HEK293 (cell line): ENCODE results near the gene SLC16A4.

Experiments used
- CTCF ChIA-PET: fragments of 350-600 bp; formaldehyde crosslinking; extraction: SDS; loops from one replicate; lab custom pipeline; 2021; ENCODE audit warnings: antibody characterized with exemption; lab: Yijun Ruan, JAX
- POLR2A ChIA-PET: fragments of 300-600 bp; formaldehyde crosslinking; extraction: SDS; loops from one replicate; lab custom pipeline; 2020; ENCODE audit warnings: antibody characterized with exemption, inconsistent platforms; lab: Yijun Ruan, JAX
- H3K27ac ChIP-seq: fragments of 200-500 bp; sonication (Bioruptor generic); 2 replicates; pipeline ENCODE4 v1.5.1; 2014; ENCODE audit warnings: low read depth, low read length, control low read depth, inconsistent platforms; ENCODE audit errors: extremely low read depth
- H3K36me3 ChIP-seq, 2 experiments: fragments of 200-500 bp in 1 of 2; sonication (Bioruptor generic) in 1 of 2; 1 replicate in 1 of 2; 2 replicates in 1 of 2; pipeline ENCODE4 v1.5.1; 2014 to 2017; ENCODE audit warnings: inconsistent platforms in 2 of 2, low read length in 2 of 2; ENCODE audit not compliant: control insufficient read depth in 2 of 2, insufficient read depth in 1 of 2
- H3K4me1 ChIP-seq: fragments of 200-500 bp; sonication (Bioruptor generic); 2 replicates; pipeline ENCODE4 v1.5.1; 2014; ENCODE audit warnings: mild to moderate bottlenecking, low read length, inconsistent platforms; ENCODE audit not compliant: control insufficient read depth, insufficient read depth
- H3K4me3 ChIP-seq: 2 replicates; pipeline ENCODE4 v1.5.1; 2011; ENCODE audit warnings: low read depth, mild to moderate bottlenecking, control low read depth, low read length, moderate library complexity
- H3K9me3 ChIP-seq: fragments of 200-500 bp; sonication (Bioruptor generic); 2 replicates; pipeline ENCODE4 v1.5.1; 2014; ENCODE audit warnings: low read depth, low read length, inconsistent platforms; ENCODE audit not compliant: control insufficient read depth, insufficient read depth
- PRDM1 ChIP-seq: fragments of 450-650 bp; formaldehyde crosslinking; IDR thresholded peaks from 2 replicates; pipeline ENCODE4; 2016; ENCODE audit warnings: missing biosample characterization, missing genetic modification characterization
- SETDB1 ChIP-seq: IDR thresholded peaks from one replicate; pipeline ENCODE4 v1.6.1; 2017; ENCODE audit warnings: mild to moderate bottlenecking, low read length, moderate library complexity, mixed read lengths; ENCODE audit not compliant: insufficient read length
- SP2 ChIP-seq: fragments of 450-650 bp; formaldehyde crosslinking; IDR thresholded peaks from 2 replicates; pipeline ENCODE4 v1.5.1; 2016; ENCODE audit warnings: missing biosample characterization, missing genetic modification characterization
- SP7 ChIP-seq: fragments of 450-650 bp; formaldehyde crosslinking; IDR thresholded peaks from 2 replicates; pipeline ENCODE4 v1.5.1; 2016; ENCODE audit warnings: missing biosample characterization, missing genetic modification characterization
- TRIM28 ChIP-seq: IDR thresholded peaks from 2 replicates; pipeline ENCODE4 v1.6.1; 2011; ENCODE audit warnings: low read length, control low read depth, borderline replicate concordance
- ZBTB17 ChIP-seq: fragments of 450-650 bp; formaldehyde crosslinking; IDR thresholded peaks from 2 replicates; pipeline ENCODE4 v1.5.1; 2016; ENCODE audit warnings: missing biosample characterization, missing genetic modification characterization
- ZEB2 ChIP-seq: fragments of 450-650 bp; formaldehyde crosslinking; IDR thresholded peaks from 2 replicates; pipeline ENCODE4 v1.5.1; 2016; ENCODE audit warnings: missing biosample characterization, missing genetic modification characterization
- ZIC2 ChIP-seq: fragments of 450-650 bp; formaldehyde crosslinking; IDR thresholded peaks from 2 replicates; pipeline ENCODE4 v1.5.1; 2016; ENCODE audit warnings: missing biosample characterization, missing genetic modification characterization
- ZNF10 ChIP-seq: fragments of 450-650 bp; formaldehyde crosslinking; IDR thresholded peaks from 2 replicates; pipeline ENCODE4 v1.5.1; 2017; ENCODE audit warnings: missing biosample characterization, missing genetic modification characterization
- ZNF112 ChIP-seq: fragments of 450-650 bp; formaldehyde crosslinking; IDR thresholded peaks from 2 replicates; pipeline ENCODE4 v1.5.0; 2017; ENCODE audit warnings: missing biosample characterization, missing genetic modification characterization
- ZNF121 ChIP-seq: fragments of 450-650 bp; formaldehyde crosslinking; IDR thresholded peaks from 2 replicates; pipeline ENCODE4 v1.5.1; 2016; ENCODE audit warnings: missing biosample characterization, missing genetic modification characterization
- ZNF404 ChIP-seq: fragments of 450-650 bp; formaldehyde crosslinking; IDR thresholded peaks from 2 replicates; pipeline ENCODE4 v1.5.1; 2017; ENCODE audit warnings: missing biosample characterization, missing genetic modification characterization
- ZNF416 ChIP-seq: fragments of 450-650 bp; formaldehyde crosslinking; IDR thresholded peaks from 2 replicates; pipeline ENCODE4 v1.5.1; 2016; ENCODE audit warnings: missing biosample characterization, missing genetic modification characterization
- ZNF600 ChIP-seq: fragments of 450-650 bp; formaldehyde crosslinking; IDR thresholded peaks from 2 replicates; pipeline ENCODE4 v1.5.1; 2016; ENCODE audit warnings: missing biosample characterization, missing genetic modification characterization
- ZNF624 ChIP-seq: fragments of 450-650 bp; formaldehyde crosslinking; IDR thresholded peaks from 2 replicates; pipeline ENCODE4 v1.5.1; 2017; ENCODE audit warnings: missing biosample characterization, missing genetic modification characterization
- ZSCAN23 ChIP-seq: fragments of 450-650 bp; formaldehyde crosslinking; IDR thresholded peaks from 2 replicates; pipeline ENCODE4 v1.5.1; 2016; ENCODE audit warnings: missing biosample characterization, missing genetic modification characterization
- TF ChIP-seq, protein P1 (sequence below): fragments of 450-650 bp; formaldehyde crosslinking; IDR thresholded peaks from 2 replicates; pipeline ENCODE4 v1.5.1; 2016; ENCODE audit warnings: missing biosample characterization, missing genetic modification characterization
- TF ChIP-seq, protein P2 (sequence below): fragments of 450-650 bp; formaldehyde crosslinking; IDR thresholded peaks from 2 replicates; pipeline ENCODE4 v1.5.1; 2017; ENCODE audit warnings: missing biosample characterization, missing genetic modification characterization
- TF ChIP-seq, protein P3 (sequence below): IDR thresholded peaks from 2 replicates; pipeline ENCODE4 v1.6.1; 2011; ENCODE audit warnings: mild to moderate bottlenecking, low read depth, low read length, borderline replicate concordance
- TF ChIP-seq, protein P4 (sequence below): fragments of 450-650 bp; formaldehyde crosslinking; IDR thresholded peaks from 2 replicates; pipeline ENCODE4 v1.5.1; 2016; ENCODE audit warnings: missing biosample characterization, missing genetic modification characterization

SLC16A4 gene

DNA sequence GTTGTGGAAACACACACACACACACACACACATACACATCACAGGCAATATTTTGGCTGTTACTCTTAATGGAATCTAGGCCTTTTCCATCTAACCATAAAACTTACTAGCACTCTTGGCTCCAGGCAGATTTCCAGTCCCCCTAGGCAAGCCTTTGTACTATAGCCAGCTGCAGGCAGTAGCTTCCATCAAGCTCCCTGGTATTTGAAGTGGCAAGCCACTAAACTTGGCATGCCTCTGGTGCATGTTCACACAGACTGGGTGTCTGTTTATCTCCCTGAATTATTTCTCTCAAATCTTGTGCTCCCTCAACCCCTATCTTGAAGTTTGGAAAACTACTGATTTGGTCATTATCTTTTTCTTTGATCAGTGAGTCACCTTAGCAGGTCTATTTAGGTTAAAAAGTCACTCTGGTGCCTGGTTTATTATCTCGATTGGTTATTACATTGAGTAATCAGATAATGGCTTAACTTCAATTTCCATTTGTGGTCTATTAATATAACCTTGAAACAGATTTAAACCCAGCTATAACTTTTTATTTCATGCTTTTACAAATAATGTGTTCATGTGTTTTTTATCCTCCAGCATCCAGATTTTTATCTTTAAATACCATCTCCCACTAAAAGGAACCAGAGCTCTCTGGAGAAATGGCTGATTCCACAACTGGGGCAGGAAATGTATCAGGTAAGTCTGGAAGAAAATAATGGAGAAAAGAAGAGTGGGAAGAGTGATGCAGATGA is 54.4 kb downstream of the SLC16A4 start (continued):
- TF ChIP-seq SP7 (tag by site-specific recombination) (no peak; the same call in 1 of the 2 replicates), PRDM1 (tag by site-specific recombination) (peak; percentile 73; the same call in 1 of the 2 replicates), ZSCAN23 (tag by site-specific recombination) (no peak), ZNF624 (no peak), ZNF404 (tag by site-specific recombination) (no peak), TRIM28 (peak; percentile 87), ZEB2 (tag by site-specific recombination) (peak; percentile 43; the same call in 1 of the 2 replicates), ZBTB17 (peak; percentile 41), ZNF600 (tag by site-specific recombination) (peak; percentile 54; the same call in 1 of the 2 replicates), SETDB1 (peak; percentile 12)
- TF ChIP-seq, protein P1, sequence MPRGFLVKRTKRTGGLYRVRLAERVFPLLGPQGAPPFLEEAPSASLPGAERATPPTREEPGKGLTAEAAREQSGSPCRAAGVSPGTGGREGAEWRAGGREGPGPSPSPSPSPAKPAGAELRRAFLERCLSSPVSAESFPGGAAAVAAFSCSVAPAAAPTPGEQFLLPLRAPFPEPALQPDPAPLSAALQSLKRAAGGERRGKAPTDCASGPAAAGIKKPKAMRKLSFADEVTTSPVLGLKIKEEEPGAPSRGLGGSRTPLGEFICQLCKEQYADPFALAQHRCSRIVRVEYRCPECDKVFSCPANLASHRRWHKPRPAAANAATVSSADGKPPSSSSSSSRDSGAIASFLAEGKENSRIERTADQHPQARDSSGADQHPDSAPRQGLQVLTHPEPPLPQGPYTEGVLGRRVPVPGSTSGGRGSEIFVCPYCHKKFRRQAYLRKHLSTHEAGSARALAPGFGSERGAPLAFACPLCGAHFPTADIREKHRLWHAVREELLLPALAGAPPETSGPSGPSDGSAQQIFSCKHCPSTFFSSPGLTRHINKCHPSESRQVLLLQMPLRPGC (tag by site-specific recombination) = 0 out of 2 replicates have a peak, but pooled peaks have one; percentile 27
- TF ChIP-seq, protein P2, sequence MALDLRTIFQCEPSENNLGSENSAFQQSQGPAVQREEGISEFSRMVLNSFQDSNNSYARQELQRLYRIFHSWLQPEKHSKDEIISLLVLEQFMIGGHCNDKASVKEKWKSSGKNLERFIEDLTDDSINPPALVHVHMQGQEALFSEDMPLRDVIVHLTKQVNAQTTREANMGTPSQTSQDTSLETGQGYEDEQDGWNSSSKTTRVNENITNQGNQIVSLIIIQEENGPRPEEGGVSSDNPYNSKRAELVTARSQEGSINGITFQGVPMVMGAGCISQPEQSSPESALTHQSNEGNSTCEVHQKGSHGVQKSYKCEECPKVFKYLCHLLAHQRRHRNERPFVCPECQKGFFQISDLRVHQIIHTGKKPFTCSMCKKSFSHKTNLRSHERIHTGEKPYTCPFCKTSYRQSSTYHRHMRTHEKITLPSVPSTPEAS (tag by site-specific recombination) = 0 out of 2 replicates have a peak, but pooled peaks have one; percentile 45

DNA sequence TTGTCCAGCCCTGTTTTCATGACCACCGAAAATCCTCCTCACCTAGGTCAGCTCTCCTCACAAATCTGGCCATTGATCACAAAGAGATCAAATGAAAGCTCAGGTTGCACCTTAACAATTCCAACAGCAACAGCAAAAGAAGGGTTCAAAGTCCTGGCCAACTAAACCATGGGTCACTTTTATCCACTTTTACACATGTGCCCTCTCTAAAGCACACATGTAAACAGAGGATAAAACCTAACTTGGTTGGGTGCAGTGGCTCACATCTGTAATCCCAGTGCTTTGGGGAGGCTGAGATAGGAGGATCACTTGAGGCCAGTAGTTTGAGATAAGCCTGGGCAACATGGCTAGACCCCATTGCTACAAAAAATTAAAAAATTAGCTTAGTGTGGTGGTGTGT is 55.6 kb downstream of the SLC16A4 start:
- ChIA-PET POLR2A (interaction anchor here (0.6 kb wide), 1 partner anchor 86 kb away, joined by 3 read pairs; no protein-coding TSS in a partner anchor), CTCF (interaction anchor here (0.6 to 7.6 kb wide), 6 partner anchors 45 to 138 kb away, joined by 3 to 57 read pairs (median 4); no protein-coding TSS in a partner anchor)
- H3K4me1 ChIP-seq = peaks cover 10% of the 10 kb centered on the region
- H3K27ac ChIP-seq = no peak overlapping the region
- H3K36me3 ChIP-seq = peaks cover 0 to under 1% of the 10 kb centered on the region in 2 experiments; a peak in 1 of 3 replicates
- TF ChIP-seq ZNF10 (tag by site-specific recombination) = no peak
- peak; percentile 93 for TF ChIP-seq ZNF121 (tag by site-specific recombination)
- TF ChIP-seq, protein P3, sequence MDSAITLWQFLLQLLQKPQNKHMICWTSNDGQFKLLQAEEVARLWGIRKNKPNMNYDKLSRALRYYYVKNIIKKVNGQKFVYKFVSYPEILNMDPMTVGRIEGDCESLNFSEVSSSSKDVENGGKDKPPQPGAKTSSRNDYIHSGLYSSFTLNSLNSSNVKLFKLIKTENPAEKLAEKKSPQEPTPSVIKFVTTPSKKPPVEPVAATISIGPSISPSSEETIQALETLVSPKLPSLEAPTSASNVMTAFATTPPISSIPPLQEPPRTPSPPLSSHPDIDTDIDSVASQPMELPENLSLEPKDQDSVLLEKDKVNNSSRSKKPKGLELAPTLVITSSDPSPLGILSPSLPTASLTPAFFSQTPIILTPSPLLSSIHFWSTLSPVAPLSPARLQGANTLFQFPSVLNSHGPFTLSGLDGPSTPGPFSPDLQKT = no peak
- no peak overlapping the region for H3K4me3 ChIP-seq
- no peaks in the 10 kb centered on the region for H3K9me3 ChIP-seq

DNA sequence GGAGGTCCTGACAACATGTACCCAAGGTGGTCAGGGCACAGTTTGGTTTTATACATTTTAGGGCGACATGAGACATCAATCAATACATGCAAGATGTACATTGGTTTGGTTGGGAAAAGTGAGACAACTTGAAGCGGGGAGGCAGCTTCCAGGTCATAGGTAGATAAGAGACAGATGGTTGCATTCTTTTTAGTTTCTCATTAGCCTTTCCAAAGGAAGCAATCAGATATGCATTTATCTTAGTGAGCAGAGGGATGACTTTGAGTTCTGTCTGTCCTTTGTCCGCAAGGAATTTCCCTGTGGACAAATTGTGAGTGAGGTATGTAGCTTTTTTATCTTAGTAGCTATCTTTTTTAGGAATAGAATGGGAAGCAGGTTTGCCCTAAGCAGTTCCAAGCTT is 62.1 kb downstream of the SLC16A4 start:
- H3K4me1 ChIP-seq = no peaks in the 10 kb centered on the region; the same call in 1 of the 2 replicates
- ChIA-PET POLR2A (no interaction called here), CTCF (interaction anchor here (1.0 to 2.3 kb wide), 6 partner anchors 9 to 132 kb away, joined by 3 to 12 read pairs (median 4); no protein-coding TSS in a partner anchor)
- no peak overlapping the region for H3K27ac ChIP-seq
- no peaks in the 10 kb centered on the region for H3K9me3 ChIP-seq
- no peak overlapping the region for H3K4me3 ChIP-seq
- TF ChIP-seq ZIC2 (tag by site-specific recombination) = no peak
- TF ChIP-seq SP2 = no peak
- TF ChIP-seq ZNF416 (tag by site-specific recombination) = no peak
- no peak for TF ChIP-seq ZNF112 (tag by site-specific recombination)
- TF ChIP-seq, protein P4, sequence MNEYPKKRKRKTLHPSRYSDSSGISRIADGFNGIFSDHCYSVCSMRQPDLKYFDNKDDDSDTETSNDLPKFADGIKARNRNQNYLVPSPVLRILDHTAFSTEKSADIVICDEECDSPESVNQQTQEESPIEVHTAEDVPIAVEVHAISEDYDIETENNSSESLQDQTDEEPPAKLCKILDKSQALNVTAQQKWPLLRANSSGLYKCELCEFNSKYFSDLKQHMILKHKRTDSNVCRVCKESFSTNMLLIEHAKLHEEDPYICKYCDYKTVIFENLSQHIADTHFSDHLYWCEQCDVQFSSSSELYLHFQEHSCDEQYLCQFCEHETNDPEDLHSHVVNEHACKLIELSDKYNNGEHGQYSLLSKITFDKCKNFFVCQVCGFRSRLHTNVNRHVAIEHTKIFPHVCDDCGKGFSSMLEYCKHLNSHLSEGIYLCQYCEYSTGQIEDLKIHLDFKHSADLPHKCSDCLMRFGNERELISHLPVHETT (tag by site-specific recombination) = no peak
- TF ChIP-seq, all 188 proteins: peak for 0
- H3K36me3 ChIP-seq = no peaks in the 10 kb centered on the region
